IMR-90 (cell line): ENCODE data around the gene CACNA1D. TPM values are rescaled to one million over a fixed set of nuclear protein-coding genes. Genes with fewer than 3 reads are reported as not detected.

ENCODE experiments used
- ATAC-seq: fragments of 200-7000 bp; cut with Tn5 transposase; 2 replicates; pipeline ENCODE4 v1.9.1; 2020; ENCODE audit warnings: low read depth, mild to moderate bottlenecking, moderate library complexity
- BruUV-seq: library from RNA; stranded (reverse); fragments of 400-500 nt; replicated peaks from 2 replicates; lab custom pipeline; 2021; lab: Mats Ljungman, UMichigan
- CTCF ChIA-PET: fragments of 300-600 bp; formaldehyde crosslinking; extraction: SDS; loops from one replicate; lab custom pipeline; 2021; ENCODE audit warnings: antibody characterized with exemption; lab: Yijun Ruan, JAX
- POLR2A ChIA-PET: fragments of 300-600 bp; sonication (Branson Sonifier 250); formaldehyde crosslinking; loops from one replicate; lab custom pipeline; 2022; ENCODE audit warnings: antibody characterized with exemption; ENCODE audit not compliant: unreplicated experiment; lab: Charles Lee
- DNase-seq: peaks from one replicate; pipeline ENCODE4 v3.0.0; 2013
- H2AFZ ChIP-seq: replicated peaks from 2 replicates; pipeline ENCODE3; 2013; ENCODE audit warnings: low read length, mild to moderate bottlenecking; ENCODE audit not compliant: poor library complexity
- H2AK5ac ChIP-seq: 2 replicates; pipeline ENCODE4 v1.6.1; 2013; ENCODE audit warnings: low read depth, low read length, inconsistent platforms
- H2AK9ac ChIP-seq: replicated peaks from 2 replicates; pipeline ENCODE3; 2013; ENCODE audit warnings: mild to moderate bottlenecking, low read depth, low read length, moderate library complexity; ENCODE audit not compliant: poor library complexity
- H2BK120ac ChIP-seq: 2 replicates; pipeline ENCODE4 v1.6.1; 2013; ENCODE audit warnings: low read depth, low read length, inconsistent platforms
- H2BK15ac ChIP-seq: 3 replicates; pipeline ENCODE4 v1.6.1; 2013; ENCODE audit warnings: low read depth, low read length, inconsistent platforms
- H2BK20ac ChIP-seq: 2 replicates; pipeline ENCODE4 v1.6.1; 2013; ENCODE audit warnings: low read depth, mild to moderate bottlenecking, inconsistent platforms, low read length, moderate library complexity
- H2BK5ac ChIP-seq: 2 replicates; pipeline ENCODE4 v1.6.1; 2013; ENCODE audit warnings: mild to moderate bottlenecking, low read depth, low read length, inconsistent platforms; ENCODE audit not compliant: poor library complexity, severe bottlenecking
- H3K14ac ChIP-seq: replicated peaks from 2 replicates; pipeline ENCODE4 v1.6.1; 2013; ENCODE audit warnings: low read depth, low read length, inconsistent platforms
- H3K18ac ChIP-seq: 2 replicates; pipeline ENCODE4 v1.6.1; 2013; ENCODE audit warnings: low read depth, low read length, control low read depth
- H3K23ac ChIP-seq: 2 replicates; pipeline ENCODE4 v1.6.1; 2013; ENCODE audit warnings: low read depth, low read length, inconsistent platforms
- H3K27ac ChIP-seq: 2 replicates; pipeline ENCODE4 v1.5.1; 2013; ENCODE audit warnings: mild to moderate bottlenecking, control low read depth, low read length; ENCODE audit not compliant: insufficient read depth
- H3K27me3 ChIP-seq: 2 replicates; pipeline ENCODE4 v1.6.1; 2013; ENCODE audit warnings: low read length; ENCODE audit not compliant: control insufficient read depth, insufficient read depth
- H3K36me3 ChIP-seq: 2 replicates; pipeline ENCODE4 v1.6.1; 2013; ENCODE audit warnings: low read length, mixed read lengths; ENCODE audit not compliant: control insufficient read depth, insufficient read depth
- H3K4ac ChIP-seq: 2 replicates; pipeline ENCODE4 v1.6.1; 2013; ENCODE audit warnings: low read depth, low read length, inconsistent platforms
- H3K4me1 ChIP-seq: 2 replicates; pipeline ENCODE4 v1.6.1; 2013; ENCODE audit warnings: low read length, mixed read lengths; ENCODE audit not compliant: control insufficient read depth, insufficient read depth
- H3K4me2 ChIP-seq: 2 replicates; pipeline ENCODE4 v1.6.1; 2013; ENCODE audit warnings: low read depth, mild to moderate bottlenecking, control low read depth, low read length, moderate library complexity
- H3K4me3 ChIP-seq: 2 replicates; pipeline ENCODE4 v1.5.1; 2013; ENCODE audit warnings: low read depth, mild to moderate bottlenecking, control low read depth, low read length, moderate library complexity; ENCODE audit not compliant: insufficient read depth
- H3K56ac ChIP-seq: 2 replicates; pipeline ENCODE4 v1.6.1; 2013; ENCODE audit warnings: low read length, inconsistent platforms; ENCODE audit not compliant: insufficient read depth; ENCODE audit errors: extremely low read depth
- H3K79me1 ChIP-seq, 2 experiments: 2 replicates each; pipeline ENCODE4 v1.6.1; 2013; ENCODE audit warnings: low read length in 2 of 2, inconsistent platforms in 1 of 2, low read depth in 1 of 2
- H3K9ac ChIP-seq: 2 replicates; pipeline ENCODE4 v1.6.1; 2013; ENCODE audit warnings: low read depth, low read length, control low read depth
- H3K9me1 ChIP-seq: 2 replicates; pipeline ENCODE4 v1.6.1; 2013; ENCODE audit warnings: low read length, inconsistent platforms; ENCODE audit not compliant: insufficient read depth
- H3K9me3 ChIP-seq: 2 replicates; pipeline ENCODE4 v1.6.1; 2013; ENCODE audit warnings: low read length; ENCODE audit not compliant: control insufficient read depth, insufficient read depth
- H4K20me1 ChIP-seq: 2 replicates; pipeline ENCODE4 v1.6.1; 2013; ENCODE audit warnings: low read length, inconsistent platforms; ENCODE audit not compliant: insufficient read depth
- H4K5ac ChIP-seq: 2 replicates; pipeline ENCODE4 v1.6.1; 2013; ENCODE audit warnings: mild to moderate bottlenecking, low read depth, low read length, control low read depth
- H4K8ac ChIP-seq, 2 experiments: 2 replicates each; pipeline ENCODE4 v1.6.1; 2013; ENCODE audit warnings: low read depth in 2 of 2, low read length in 2 of 2, control low read depth in 1 of 2, inconsistent platforms in 1 of 2
- H4K91ac ChIP-seq: 2 replicates; pipeline ENCODE4 v1.6.1; 2013; ENCODE audit warnings: low read depth, low read length, inconsistent platforms; ENCODE audit not compliant: insufficient read depth
- BHLHE40 ChIP-seq: fragments of 150-350 bp; IDR thresholded peaks from 2 replicates; pipeline ENCODE4 v1.6.1; 2016; ENCODE audit warnings: mild to moderate bottlenecking, low read depth, low read length
- CEBPB ChIP-seq: IDR thresholded peaks from 2 replicates; pipeline ENCODE4 v1.6.1; 2012; ENCODE audit warnings: low read depth, low read length, improper control_type of control experiment
- FOS ChIP-seq: fragments of 150-350 bp; IDR thresholded peaks from 2 replicates; pipeline ENCODE4 v1.6.1; 2016; ENCODE audit warnings: low read depth, low read length
- MAZ ChIP-seq: IDR thresholded peaks from 2 replicates; pipeline ENCODE4 v1.6.1; 2012; ENCODE audit warnings: low read depth, mild to moderate bottlenecking, low read length, improper control_type of control experiment, moderate library complexity, borderline replicate concordance
- RFX5 ChIP-seq: IDR thresholded peaks from 2 replicates; pipeline ENCODE4 v1.8.0; 2012; ENCODE audit warnings: low read depth, mild to moderate bottlenecking, low read length, moderate library complexity
- SMC3 ChIP-seq: fragments of 150-350 bp; IDR thresholded peaks from 2 replicates; pipeline ENCODE4 v1.6.1; 2016; ENCODE audit warnings: low read depth, mild to moderate bottlenecking, antibody characterized with exemption, low read length, moderate library complexity
- WGBS, 2 experiments: methylation state at CpG; one replicate each; pipeline versions ENCODE4 v1.1.5 to v1.1.7; 2013; ENCODE audit warnings: missing lambda C conversion rate in 2 of 2; ENCODE audit not compliant: insufficient read length in 1 of 2; ENCODE audit errors: extremely low coverage in 2 of 2; 5-methylcytosine and 5-hydroxymethylcytosine counted together
- dilution Hi-C: fragments of 300-500 bp; cut with HindIII; formaldehyde crosslinking; loops from one replicate; pipeline ENCODE4 v1.14.3; 2018; ENCODE audit warnings: low sequenced_read_pairs; ENCODE audit not compliant: unreplicated experiment
- in situ Hi-C: fragments of 300-500 bp; cut with MboI; formaldehyde crosslinking; loops from 3 replicates; pipeline ENCODE4 v1.14.3; 2019; ENCODE audit warnings: low sequenced_read_pairs, inconsistent platforms, mixed read lengths
- intact Hi-C: fragments of 100-400 bp; cut with micrococcal nuclease; formaldehyde crosslinking; loops from 2 replicates; pipeline ENCODE4 v1.10.0; 2022
- polyA plus RNA-seq, 3 experiments: library from polyadenylated mRNA; depleted of rRNA; stranded (reverse); fragments of >200 nt; gene quantifications; 2 replicates each; pipeline ENCODE4 v1.2.3, GENCODE V29; 2012; ENCODE audit warnings: low replicate concordance in 1 of 3
- total RNA-seq: library from RNA; depleted of rRNA; stranded (reverse); fragments of >200 nt; gene quantifications from 2 replicates; pipeline ENCODE4 v1.2.3, GENCODE V29; 2012

CACNA1D gene
- total and polyA plus RNA-seq, 2 of the 4 experiments (the other 2 are of a cell fraction), result 0.07 TPM; not detected in 1

DNA sequence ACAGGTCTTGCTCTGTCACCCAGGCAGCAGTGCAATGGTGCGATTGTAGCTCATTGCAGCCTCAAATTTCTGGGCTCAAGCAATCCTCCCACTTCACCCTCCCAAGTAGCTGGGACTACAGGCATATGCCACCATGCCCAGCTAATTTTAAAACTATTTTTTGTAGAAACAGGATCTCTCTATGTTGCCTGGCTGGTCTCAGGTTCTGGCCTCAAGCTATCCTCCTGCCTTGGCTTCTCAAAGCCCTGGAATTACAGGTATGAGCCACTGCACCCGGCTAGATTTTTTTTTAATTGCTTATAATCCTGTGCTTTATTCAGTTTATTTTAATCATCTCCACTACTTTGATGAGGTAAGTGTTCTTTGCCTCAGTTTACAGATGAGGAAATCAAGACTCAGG, 195.3 kb downstream of the CACNA1D start:
- Histone ChIP-seq H4K91ac (no peak overlapping the region), H3K56ac (no peak overlapping the region), H3K27ac (no peak overlapping the region), H4K20me1 (no peaks in the 10 kb centered on the region), H3K4ac (no peak overlapping the region), H3K14ac (no peak overlapping the region), H4K5ac (no peak overlapping the region), H3K79me1 (no peaks in the 10 kb centered on the region), H3K4me3 (no peak overlapping the region), H3K9me3 (no peaks in the 10 kb centered on the region), H2AFZ (no peak overlapping the region), H3K27me3 (peaks cover 4% of the 10 kb centered on the region; the same call in 1 of the 2 replicates), H3K4me2 (no peak overlapping the region), H2BK120ac (no peak overlapping the region), H2AK5ac (no peak overlapping the region), H2BK20ac (no peak overlapping the region), H4K8ac (no peak overlapping the region), H3K9me1 (no peaks in the 10 kb centered on the region), H2BK5ac (no peak overlapping the region), H3K9ac (no peak overlapping the region), H3K36me3 (no peaks in the 10 kb centered on the region), H2BK15ac (no peak overlapping the region), H3K4me1 (no peaks in the 10 kb centered on the region), H2AK9ac (no peak overlapping the region), H3K18ac (no peak overlapping the region), H3K23ac (no peak overlapping the region)
- DNase-seq (no peak), ATAC-seq (no peak)
- no TSS peak for BruUV-seq
- in situ Hi-C loops (no loop called here), intact Hi-C loops (no loop called here), dilution Hi-C loops (no loop called here)
- TF ChIP-seq BHLHE40 (no peak), MAZ (no peak), FOS (no peak), RFX5 (no peak), CEBPB (no peak), SMC3 (no peak)
- CTCF ChIA-PET, result no interaction called here
- POLR2A ChIA-PET, result no interaction called here
- no CpG with 5 or more reads among the region's 2 CpGs for WGBS, 2 experiments
